SU-DHL-6 (cell line): ENCODE measurements around the gene GOLGA3.
"Not testable (repeated sequence)": the region's sequence is repeated elsewhere in the genome, so short reads cannot be mapped to it uniquely, and the experiment has no call there.

ENCODE experiments used
- H2AFZ ChIP-seq: fragments of 200-600 bp; sonication (generic); 2 replicates; pipeline ENCODE4 v1.6.1; 2014; ENCODE audit warnings: low read depth, mild to moderate bottlenecking, moderate library complexity, mixed read lengths, antibody characterized with exemption, low read length; ENCODE audit not compliant: severe bottlenecking
- H3F3A ChIP-seq: fragments of 200-600 bp; shearing (Covaris generic); 2 replicates; pipeline ENCODE4 v1.6.0; 2016; ENCODE audit warnings: antibody characterized with exemption, mild to moderate bottlenecking; ENCODE audit not compliant: insufficient read depth
- H3K27ac ChIP-seq: fragments of 200-600 bp; sonication (generic); 2 replicates; pipeline ENCODE4 v1.5.1; 2016; ENCODE audit warnings: low read depth, mild to moderate bottlenecking, low read length, moderate library complexity, mixed read lengths
- H3K27me3 ChIP-seq: fragments of 200-600 bp; sonication (generic), shearing (Covaris generic); 2 replicates; pipeline ENCODE4 v1.6.0; 2014; ENCODE audit warnings: mild to moderate bottlenecking, low read length
- H3K36me3 ChIP-seq: fragments of 200-600 bp; sonication (generic); 2 replicates; pipeline ENCODE4 v1.6.1; 2014; ENCODE audit warnings: mild to moderate bottlenecking, low read length, mixed read lengths
- H3K4me2 ChIP-seq: fragments of 300-600, 200-600 bp; shearing (Covaris generic), sonication (generic); 2 replicates; pipeline ENCODE4 v1.6.0; 2014; ENCODE audit warnings: low read length, low read depth, mild to moderate bottlenecking; ENCODE audit not compliant: poor library complexity, severe bottlenecking
- H3K4me3 ChIP-seq: fragments of 200-600 bp; sonication (generic); 2 replicates; pipeline ENCODE4 v1.5.1; 2014; ENCODE audit warnings: antibody characterized with exemption, low read length, mild to moderate bottlenecking, mixed read lengths; ENCODE audit not compliant: insufficient read depth, poor library complexity, severe bottlenecking
- H3K79me2 ChIP-seq: fragments of 200-600 bp; sonication (generic); 2 replicates; pipeline ENCODE4 v1.6.1; 2014; ENCODE audit warnings: mild to moderate bottlenecking, low read length, moderate library complexity; ENCODE audit not compliant: insufficient read depth
- H3K9ac ChIP-seq: fragments of 200-600 bp; sonication (generic); 2 replicates; pipeline ENCODE4 v1.7.0; 2014; ENCODE audit warnings: mild to moderate bottlenecking, low read length
- H3K9me2 ChIP-seq: fragments of 200-600 bp; sonication (generic); replicated peaks from 2 replicates; pipeline ENCODE4 v1.6.1; 2014; ENCODE audit warnings: low read length; ENCODE audit not compliant: insufficient read depth
- H3K9me3 ChIP-seq: fragments of 200-600 bp; sonication (generic); 2 replicates; pipeline ENCODE4 v1.6.1; 2014; ENCODE audit warnings: low read length, mixed read lengths; ENCODE audit not compliant: insufficient read depth
- H4K20me1 ChIP-seq: fragments of 200-600 bp; sonication (generic); 2 replicates; pipeline ENCODE4 v1.6.1; 2014; ENCODE audit warnings: low read depth, mild to moderate bottlenecking, antibody characterized with exemption, low read length, moderate library complexity, mixed read lengths
- CTCF ChIP-seq: fragments of 200-600 bp; sonication (generic); IDR thresholded peaks from one replicate; pipeline ENCODE4 v1.5.1; 2017; ENCODE audit warnings: antibody characterized with exemption, mild to moderate bottlenecking, low read length, moderate library complexity; ENCODE audit not compliant: insufficient read depth, poor library complexity, severe bottlenecking
- EZH2phosphoT487 ChIP-seq: fragments of 200-600 bp; sonication (generic), shearing (Covaris generic); conservative IDR thresholded peaks from 2 replicates; pipeline ENCODE4 v1.6.1; 2018; ENCODE audit warnings: mild to moderate bottlenecking, antibody characterized with exemption, low read length, moderate library complexity, mixed read lengths

The GOLGA3 gene

DNA sequence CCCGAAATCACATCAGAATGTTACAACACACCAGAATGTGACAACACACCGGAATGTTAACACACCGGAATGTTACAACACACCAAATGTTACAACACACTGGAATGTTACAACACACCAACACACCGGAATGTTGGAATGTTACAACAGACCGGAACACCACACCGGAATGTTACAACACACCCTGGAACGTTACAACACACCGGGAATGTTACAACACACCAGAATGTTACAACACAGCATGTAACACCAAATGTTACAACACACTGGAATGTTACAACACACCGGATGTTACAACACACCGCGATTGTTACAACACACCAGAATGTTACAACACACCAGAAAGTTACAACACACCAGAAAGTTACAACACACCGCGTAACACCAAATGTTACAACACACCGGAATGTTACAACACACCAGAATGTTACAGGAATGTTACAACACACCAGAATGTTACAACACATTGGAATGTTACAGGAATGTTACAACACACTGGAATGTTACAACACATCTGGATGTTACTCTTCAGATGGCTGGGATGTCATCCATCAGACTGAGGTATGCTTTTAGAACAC is 37.7 kb upstream of the GOLGA3 start:
- Histone ChIP-seq H4K20me1 (no peaks in the 10 kb centered on the region), H3K9ac (no peak overlapping the region), H3K9me3 (peaks cover 5% of the 10 kb centered on the region; the same call in 1 of the 2 replicates), H2AFZ (no peak overlapping the region), H3K4me2 (no peak overlapping the region), H3K9me2 (no peaks in the 10 kb centered on the region), H3K79me2 (no peaks in the 10 kb centered on the region), H3K27me3 (no peaks in the 10 kb centered on the region), H3K36me3 (no peaks in the 10 kb centered on the region), H3K4me3 (no peak overlapping the region), H3F3A (no peaks in the 10 kb centered on the region), H3K27ac (no peak overlapping the region)
- TF ChIP-seq CTCF (no peak), EZH2phosphoT487 (no peak)

DNA sequence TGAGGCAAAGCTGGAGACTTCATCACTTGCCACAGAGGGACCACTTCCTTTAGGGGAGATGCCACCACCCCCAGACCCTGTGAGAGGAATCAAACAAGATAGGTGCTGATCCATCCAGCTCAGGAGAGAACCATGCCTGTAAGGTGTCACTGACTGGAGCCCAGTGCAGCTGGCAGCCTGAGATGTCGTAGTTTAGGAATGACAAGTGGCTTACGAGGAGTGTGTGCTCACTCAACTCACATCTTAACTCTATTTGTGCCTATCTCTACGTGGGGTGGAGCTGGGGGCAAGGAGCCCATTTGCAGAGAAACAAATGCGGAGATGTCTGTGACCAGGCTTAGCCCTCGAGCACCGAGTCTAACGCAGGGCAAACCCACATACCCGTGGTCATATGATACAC is 32.9 kb upstream of the GOLGA3 start:
- TF ChIP-seq CTCF (no peak), EZH2phosphoT487 (no peak)

DNA sequence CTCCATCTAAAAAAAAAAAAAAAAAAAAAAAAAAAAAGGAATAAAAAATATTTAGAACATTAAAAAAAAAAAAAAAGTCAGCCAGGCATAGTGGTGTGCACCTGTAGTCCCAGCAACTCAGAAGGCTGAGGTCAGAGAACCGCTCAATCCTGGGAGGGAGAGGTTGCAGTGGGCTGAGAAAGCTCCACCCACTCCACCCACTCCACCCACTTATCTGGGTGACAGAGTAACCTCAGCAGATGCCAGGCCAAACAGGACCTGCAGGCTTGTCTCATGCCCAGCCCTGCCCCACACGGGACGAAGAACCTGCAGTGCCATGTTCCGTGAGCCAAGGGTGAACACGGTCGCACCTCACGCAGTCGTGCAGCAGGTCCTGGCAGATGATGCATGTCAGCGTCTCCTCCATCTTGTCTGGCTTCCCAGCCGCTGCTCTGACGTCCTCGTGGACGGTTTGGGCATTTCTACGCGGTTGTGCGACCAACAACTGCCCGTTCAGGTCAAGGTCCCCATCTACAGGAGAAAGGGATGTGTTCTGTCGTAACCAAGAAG is 30.1 kb upstream of the GOLGA3 start:
- Histone ChIP-seq H3K79me2 (no peaks in the 10 kb centered on the region), H3K27me3 (no peaks in the 10 kb centered on the region), H3K9me2 (no peaks in the 10 kb centered on the region), H3K9ac (no peak overlapping the region), H3F3A (no peaks in the 10 kb centered on the region), H3K4me2 (no peak overlapping the region), H4K20me1 (no peaks in the 10 kb centered on the region), H2AFZ (no peak overlapping the region), H3K4me3 (no peak overlapping the region), H3K9me3 (no peaks in the 10 kb centered on the region), H3K36me3 (no peaks in the 10 kb centered on the region), H3K27ac (no peak overlapping the region)
- TF ChIP-seq CTCF (no peak), EZH2phosphoT487 (no peak)

More for the DNA sequence above, 32.9 kb upstream of the GOLGA3 start:
- Histone ChIP-seq H3K79me2 (no peaks in the 10 kb centered on the region), H3K27me3 (no peaks in the 10 kb centered on the region), H4K20me1 (no peaks in the 10 kb centered on the region), H3K9ac (no peak overlapping the region), H3K36me3 (no peaks in the 10 kb centered on the region), H3K27ac (no peak overlapping the region), H3K9me2 (no peaks in the 10 kb centered on the region), H2AFZ (no peak overlapping the region), H3K4me3 (no peak overlapping the region), H3K4me2 (no peak overlapping the region), H3F3A (no peaks in the 10 kb centered on the region), H3K9me3 (peaks cover 5% of the 10 kb centered on the region; the same call in 1 of the 2 replicates)

DNA sequence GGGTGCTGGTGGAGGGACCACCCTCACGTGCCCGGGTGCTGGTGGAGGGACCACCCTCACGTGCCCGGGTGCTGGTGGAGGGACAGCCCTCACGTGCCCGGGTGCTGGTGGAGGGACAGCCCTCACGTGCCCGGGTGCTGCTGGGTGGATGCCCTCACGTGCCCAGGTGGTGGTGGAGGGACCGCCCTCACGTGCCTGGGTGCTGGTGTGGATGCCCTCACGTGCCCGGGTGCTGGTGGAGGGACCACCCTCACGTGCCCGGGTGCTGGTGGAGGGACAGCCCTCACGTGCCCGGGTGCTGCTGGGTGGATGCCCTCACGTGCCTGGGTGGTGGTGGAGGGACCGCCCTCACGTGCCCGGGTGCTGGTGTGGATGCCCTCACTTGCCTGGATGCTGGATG is 28.4 kb upstream of the GOLGA3 start:
- not testable (repeated sequence) for H3K36me3 ChIP-seq, H2AFZ ChIP-seq, H3K4me3 ChIP-seq

More for the DNA sequence above, 28.4 kb upstream of the GOLGA3 start:
- H3K4me2 ChIP-seq, H3K9me2 ChIP-seq, H4K20me1 ChIP-seq, H3K9me3 ChIP-seq, H3K79me2 ChIP-seq, H3K9ac ChIP-seq, H3K27me3 ChIP-seq, H3K27ac ChIP-seq, H3F3A ChIP-seq: not testable (repeated sequence)
